GM10248 (cell line): Measurements from ENCODE around the gene HSD17B10.
A peak's percentile ranks its signal among the peaks of the same experiment; 100 is the strongest.

ENCODE experiments used
- CTCF ChIA-PET: fragments of 300-600 bp; sonication (Branson Sonifier 250); formaldehyde crosslinking; extraction: SDS; loops from one replicate; lab custom pipeline; 2021; ENCODE audit warnings: antibody characterized with exemption; lab: Yijun Ruan, JAX
- POLR2A ChIA-PET: fragments of 350-650 bp; sonication (Branson Sonifier 250); formaldehyde crosslinking; extraction: SDS; loops from one replicate; lab custom pipeline; 2020; ENCODE audit warnings: antibody characterized with exemption; lab: Yijun Ruan, JAX
- DNase-seq: peaks from one replicate; pipeline ENCODE4 v3.0.0; 2012; ENCODE audit errors: extremely low spot score
- TF ChIP-seq, protein P1 (sequence below): IDR thresholded peaks from 2 replicates; pipeline ENCODE4 v1.5.1; 2012; ENCODE audit warnings: mild to moderate bottlenecking, low read depth; ENCODE audit errors: extremely low read depth, missing control alignments, control extremely low read depth

The HSD17B10 gene

GRCh38 chrX:53438832-53439230, 4.7 kb upstream of the HSD17B10 start:
- CTCF ChIA-PET = interaction anchor here (4.1 kb wide), 1 partner anchor 16 kb away, joined by 24 read pairs; the partner anchor contains the start of genes RIBC1 and SMC1A
- DNase-seq = no peak
- POLR2A ChIA-PET = no interaction called here
- TF ChIP-seq, protein P1, sequence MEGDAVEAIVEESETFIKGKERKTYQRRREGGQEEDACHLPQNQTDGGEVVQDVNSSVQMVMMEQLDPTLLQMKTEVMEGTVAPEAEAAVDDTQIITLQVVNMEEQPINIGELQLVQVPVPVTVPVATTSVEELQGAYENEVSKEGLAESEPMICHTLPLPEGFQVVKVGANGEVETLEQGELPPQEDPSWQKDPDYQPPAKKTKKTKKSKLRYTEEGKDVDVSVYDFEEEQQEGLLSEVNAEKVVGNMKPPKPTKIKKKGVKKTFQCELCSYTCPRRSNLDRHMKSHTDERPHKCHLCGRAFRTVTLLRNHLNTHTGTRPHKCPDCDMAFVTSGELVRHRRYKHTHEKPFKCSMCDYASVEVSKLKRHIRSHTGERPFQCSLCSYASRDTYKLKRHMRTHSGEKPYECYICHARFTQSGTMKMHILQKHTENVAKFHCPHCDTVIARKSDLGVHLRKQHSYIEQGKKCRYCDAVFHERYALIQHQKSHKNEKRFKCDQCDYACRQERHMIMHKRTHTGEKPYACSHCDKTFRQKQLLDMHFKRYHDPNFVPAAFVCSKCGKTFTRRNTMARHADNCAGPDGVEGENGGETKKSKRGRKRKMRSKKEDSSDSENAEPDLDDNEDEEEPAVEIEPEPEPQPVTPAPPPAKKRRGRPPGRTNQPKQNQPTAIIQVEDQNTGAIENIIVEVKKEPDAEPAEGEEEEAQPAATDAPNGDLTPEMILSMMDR = no peak

DNA sequence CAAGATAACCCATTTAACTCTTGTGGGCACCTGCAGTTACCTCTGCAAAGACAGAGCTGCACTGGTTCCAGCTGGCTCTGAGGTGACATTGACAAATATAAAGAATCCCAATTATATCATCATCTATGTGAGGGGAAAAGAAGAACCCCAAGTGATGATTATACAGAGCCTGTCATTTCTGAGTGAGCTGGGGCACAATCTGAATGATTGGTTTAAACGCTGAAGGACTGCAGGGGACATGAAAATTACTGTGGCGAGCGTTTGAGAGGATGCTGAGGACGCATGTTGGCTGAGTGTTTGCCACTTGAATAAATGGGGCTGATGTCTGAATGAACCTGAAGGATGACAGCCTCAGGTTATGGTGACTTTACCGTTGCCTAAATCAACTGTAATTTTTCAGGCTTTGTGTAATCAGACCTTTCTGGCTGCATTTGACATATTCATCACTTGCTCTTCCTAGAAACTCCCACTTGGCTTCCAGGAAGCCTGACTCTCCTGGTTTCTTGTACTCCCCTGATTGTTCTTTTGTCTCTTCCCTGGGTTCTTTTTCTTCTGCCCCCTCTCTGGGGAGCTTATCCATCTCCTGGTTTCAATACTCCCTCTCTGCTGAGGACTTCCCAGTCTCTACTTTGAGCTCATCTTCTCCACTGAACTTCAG, 4.1 kb upstream of the HSD17B10 start:
- TF ChIP-seq, protein P1 = no peak
- CTCF ChIA-PET = interaction anchor here (4.1 kb wide), 1 partner anchor 15 kb away, joined by 24 read pairs; the partner anchor contains the start of genes RIBC1 and SMC1A

DNA sequence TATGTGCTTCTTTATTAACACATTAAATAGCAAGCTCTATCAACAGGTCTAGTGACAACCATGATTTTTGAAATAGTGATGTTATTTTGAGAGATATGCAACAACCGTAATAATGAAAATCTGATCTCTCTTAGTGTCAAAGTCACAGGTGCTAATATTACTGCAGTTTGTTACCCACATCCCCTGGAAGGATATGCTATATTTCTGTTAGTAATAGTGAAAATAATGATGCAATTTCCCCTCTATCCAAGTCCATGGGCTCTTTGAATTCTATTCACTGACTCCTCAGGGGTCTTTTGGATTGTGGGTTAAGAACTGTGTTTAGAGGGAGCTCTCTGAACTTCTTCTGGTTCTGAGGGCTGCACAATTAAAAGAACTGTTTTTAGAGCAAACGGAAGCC, 3.0 kb upstream of the HSD17B10 start:
- DNase-seq = no peak
- POLR2A ChIA-PET = no interaction called here
- TF ChIP-seq, protein P1 = no peak
- CTCF ChIA-PET = interaction anchor here (1.0 to 4.1 kb wide), 8 partner anchors 8 to 212 kb away, joined by 3 to 30 read pairs (median 8); partner anchors contain the start of genes KDM5C, RIBC1 and SMC1A

More for the DNA sequence above, 4.1 kb upstream of the HSD17B10 start:
- DNase-seq = no peak
- POLR2A ChIA-PET = no interaction called here

DNA sequence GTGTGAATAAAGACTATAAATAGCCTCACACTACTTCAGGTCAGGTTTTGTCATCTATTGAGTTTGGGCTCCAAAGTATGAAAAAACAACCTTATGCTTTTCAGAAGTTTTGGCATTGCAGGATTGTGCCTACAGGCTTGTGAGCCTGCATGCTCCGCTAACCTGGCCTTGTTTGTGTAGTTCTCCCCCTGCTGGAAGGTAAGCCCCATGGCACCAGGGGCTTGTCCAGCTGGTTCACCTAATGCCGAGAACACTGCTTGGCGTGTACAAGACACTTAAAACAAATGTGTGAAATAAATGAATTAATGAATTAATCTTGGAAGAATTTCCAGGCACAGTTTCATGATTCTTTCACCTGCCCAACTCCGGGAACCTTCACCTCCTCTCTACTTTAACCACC, 1.8 kb upstream of the HSD17B10 start:
- ChIA-PET CTCF (interaction anchor here (0.5 to 4.1 kb wide), 13 partner anchors 8 to 262 kb away, joined by 3 to 30 read pairs (median 3); partner anchors contain the start of genes KDM5C, RIBC1 and SMC1A), POLR2A (interaction anchor here (0.6 to 1.5 kb wide), 2 partner anchors 9 to 14 kb away, joined by 3 to 4 read pairs; partner anchors contain the start of genes RIBC1 and SMC1A)
- TF ChIP-seq, protein P1 = peak; percentile 59
- DNase-seq = peak; percentile 71

DNA sequence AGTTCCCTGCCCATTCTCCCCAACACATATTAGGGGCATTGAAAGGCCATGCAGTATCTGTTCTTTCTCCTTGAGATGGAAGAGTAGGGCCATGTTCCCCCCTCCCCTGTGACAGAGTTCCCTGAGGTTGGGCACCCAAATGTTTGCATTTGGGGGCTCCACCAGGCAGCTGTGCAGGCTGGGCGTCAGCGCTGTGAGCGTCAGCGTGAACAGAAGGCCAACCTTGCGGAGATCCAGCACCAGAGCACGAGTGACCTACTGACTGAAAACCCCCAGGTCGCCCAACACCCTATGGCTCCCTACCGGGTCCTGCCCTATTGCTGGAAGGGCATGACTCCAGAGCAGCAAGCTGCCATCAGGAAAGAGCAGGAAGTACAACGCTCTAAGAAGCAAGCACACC, 3.9 kb downstream of the HSD17B10 start:
- DNase-seq = no peak
- ChIA-PET CTCF (no interaction called here), POLR2A (no interaction called here)
- TF ChIP-seq, protein P1 = no peak

- no peak for DNase-seq
- POLR2A ChIA-PET = no interaction called here
- TF ChIP-seq, protein P1 = no peak
- CTCF ChIA-PET = interaction anchor here (1.5 kb wide), 1 partner anchor 53 kb away, joined by 4 read pairs; no protein-coding TSS in a partner anchor
Observed at GRCh38 chrX:53429755-53430154, 4.4 kb downstream of the HSD17B10 start.
